CD4-positive, alpha-beta T cell (primary cell): ENCODE measurements around the gene SGMS2. TPM values are rescaled to one million over a fixed set of nuclear protein-coding genes. Genes with fewer than 3 reads are reported as not detected.

Experiments used
- ATAC-seq: fragments of 200-7000 bp; cut with Tn5 transposase; one replicate; pipeline ENCODE4 v1.10.0; 2022; ENCODE audit warnings: mild to moderate bottlenecking; ENCODE audit not compliant: poor library complexity
- CTCF ChIA-PET: fragments of 350-600 bp; sonication (Branson Sonifier 250); formaldehyde crosslinking; loops from one replicate; lab custom pipeline; 2021; ENCODE audit warnings: antibody characterized with exemption, inconsistent platforms; lab: Charles Lee
- POLR2A ChIA-PET: fragments of 350-600 bp; sonication (Branson Sonifier 250); formaldehyde crosslinking; loops from one replicate; lab custom pipeline; 2021; ENCODE audit warnings: antibody characterized with exemption, inconsistent platforms; lab: Charles Lee
- DNase-seq, 14 experiments: peaks; one replicate each; pipeline ENCODE4 v3.0.0-alpha.2; 2013 to 2020; ENCODE audit warnings: mixed read lengths in 2 of 14
- H3K27ac ChIP-seq, 2 donors: one replicate each; pipeline versions ENCODE4 v1.5.1 to v1.7.0; 2013; ENCODE audit warnings: low read length in 2 of 2, low read depth in 1 of 2, mild to moderate bottlenecking in 1 of 2
- H3K27me3 ChIP-seq, 2 experiments: 1 replicate in 1 of 2; 2 replicates in 1 of 2; pipeline versions ENCODE4 v1.6.1 to v1.7.0; 2013; ENCODE audit warnings: low read length in 2 of 2, control low read depth in 1 of 2, mild to moderate bottlenecking in 1 of 2, moderate library complexity in 1 of 2; ENCODE audit not compliant: insufficient read depth in 2 of 2, control insufficient read depth in 1 of 2
- H3K36me3 ChIP-seq: one replicate; pipeline ENCODE4 v1.6.1; 2013; ENCODE audit warnings: low read length, control low read depth; ENCODE audit not compliant: insufficient read depth
- H3K4me1 ChIP-seq: one replicate; pipeline ENCODE4 v1.6.1; 2013; ENCODE audit warnings: low read length, control low read depth; ENCODE audit not compliant: insufficient read depth
- H3K4me3 ChIP-seq: one replicate; pipeline ENCODE4 v1.5.1; 2013; ENCODE audit warnings: mild to moderate bottlenecking, low read length, moderate library complexity
- H3K9me3 ChIP-seq, 2 experiments: 1 replicate in 1 of 2; 2 replicates in 1 of 2; pipeline versions ENCODE4 v1.6.1 to v1.7.0; 2013; ENCODE audit warnings: low read length in 2 of 2, mild to moderate bottlenecking in 2 of 2, control low read depth in 1 of 2, moderate library complexity in 1 of 2; ENCODE audit not compliant: control insufficient read depth in 1 of 2, insufficient read depth in 1 of 2
- H3K27ac Mint-ChIP-seq: one replicate; pipeline ENCODE4 v1.8.0; 2020; ENCODE audit warnings: mixed read lengths
- H3K27me3 Mint-ChIP-seq: one replicate; pipeline ENCODE4 v1.8.0; 2021; ENCODE audit warnings: mixed read lengths
- H3K36me3 Mint-ChIP-seq: one replicate; pipeline ENCODE4 v1.8.0; 2021; ENCODE audit warnings: low read depth, mixed read lengths
- H3K4me1 Mint-ChIP-seq: one replicate; pipeline ENCODE4 v1.8.0; 2021; ENCODE audit warnings: low read depth, mixed read lengths
- H3K4me3 Mint-ChIP-seq: one replicate; pipeline ENCODE4 v1.8.0; 2020; ENCODE audit warnings: mild to moderate bottlenecking, mixed read lengths
- H3K9me3 Mint-ChIP-seq: one replicate; pipeline ENCODE4 v1.8.0; 2020; ENCODE audit warnings: mixed read lengths
- intact Hi-C, 2 experiments: fragments of 100-400 bp; cut with DNase I in 1 of 2; cut with micrococcal nuclease in 1 of 2; formaldehyde crosslinking; loops; one replicate each; pipeline versions ENCODE4 v1.15.1 to v1.9.0; 2023 to 2025; cut with DNase I, micrococcal nuclease
- total RNA-seq, 174 experiments: library from RNA in 2 of 174; stranded (reverse) in 2 of 174; gene quantifications; one replicate each; pipeline ENCODE4 v1.2.3 and lab custom pipeline; 2021 to 2026
- TF ChIP-seq, protein P1 (sequence below): fragments of 200-600 bp; IDR thresholded peaks from one replicate; pipeline ENCODE4 v1.8.0; 2022; ENCODE audit warnings: antibody characterized with exemption, mild to moderate bottlenecking

Gene SGMS2
- total RNA-seq, 2 experiments from 2014 or later, result 0.08 TPM; not detected in 1

DNA sequence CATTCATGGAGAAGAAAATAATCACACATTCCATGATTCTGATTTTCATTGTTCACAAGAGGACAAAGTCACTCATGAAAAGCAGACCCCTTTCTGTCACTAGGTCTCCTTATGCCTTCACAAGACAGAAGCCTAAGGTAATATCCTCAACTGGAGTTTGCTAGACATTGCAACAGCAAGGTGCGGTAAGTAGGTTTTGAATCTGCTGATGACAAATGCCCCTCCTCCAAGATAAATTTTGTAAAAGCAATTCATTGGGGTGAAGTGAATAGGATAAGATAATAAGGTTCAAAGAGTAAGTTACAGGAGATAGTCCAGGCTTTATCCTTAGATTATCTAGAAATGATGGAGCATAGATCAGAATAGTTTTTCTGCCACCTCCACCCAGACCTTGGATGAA lies 90.5 kb downstream of the SGMS2 start:
- POLR2A ChIA-PET, result interaction anchor here (1.2 kb wide), 1 partner anchor 15 kb away, joined by 5 read pairs; no protein-coding TSS in a partner anchor
- H3K4me3 ChIP-seq, result no peak overlapping the region
- Mint-ChIP-seq H3K27ac (no peak overlapping the region), H3K36me3 (no peaks in the 10 kb centered on the region), H3K9me3 (peaks cover 6% of the 10 kb centered on the region), H3K27me3 (peaks cover 6% of the 10 kb centered on the region), H3K4me3 (no peak overlapping the region), H3K4me1 (no peaks in the 10 kb centered on the region)
- TF ChIP-seq, protein P1, sequence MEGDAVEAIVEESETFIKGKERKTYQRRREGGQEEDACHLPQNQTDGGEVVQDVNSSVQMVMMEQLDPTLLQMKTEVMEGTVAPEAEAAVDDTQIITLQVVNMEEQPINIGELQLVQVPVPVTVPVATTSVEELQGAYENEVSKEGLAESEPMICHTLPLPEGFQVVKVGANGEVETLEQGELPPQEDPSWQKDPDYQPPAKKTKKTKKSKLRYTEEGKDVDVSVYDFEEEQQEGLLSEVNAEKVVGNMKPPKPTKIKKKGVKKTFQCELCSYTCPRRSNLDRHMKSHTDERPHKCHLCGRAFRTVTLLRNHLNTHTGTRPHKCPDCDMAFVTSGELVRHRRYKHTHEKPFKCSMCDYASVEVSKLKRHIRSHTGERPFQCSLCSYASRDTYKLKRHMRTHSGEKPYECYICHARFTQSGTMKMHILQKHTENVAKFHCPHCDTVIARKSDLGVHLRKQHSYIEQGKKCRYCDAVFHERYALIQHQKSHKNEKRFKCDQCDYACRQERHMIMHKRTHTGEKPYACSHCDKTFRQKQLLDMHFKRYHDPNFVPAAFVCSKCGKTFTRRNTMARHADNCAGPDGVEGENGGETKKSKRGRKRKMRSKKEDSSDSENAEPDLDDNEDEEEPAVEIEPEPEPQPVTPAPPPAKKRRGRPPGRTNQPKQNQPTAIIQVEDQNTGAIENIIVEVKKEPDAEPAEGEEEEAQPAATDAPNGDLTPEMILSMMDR, result no peak
- H3K27ac ChIP-seq, result no peak overlapping the region
- ATAC-seq (no peak), DNase-seq (no peak)
- no peaks in the 10 kb centered on the region for H3K4me1 ChIP-seq
- CTCF ChIA-PET, result interaction anchor here (0.5 kb wide), 1 partner anchor 12 kb away, joined by 3 read pairs; no protein-coding TSS in a partner anchor
- H3K36me3 ChIP-seq, result no peaks in the 10 kb centered on the region
- peaks cover 0 to 4% of the 10 kb centered on the region in 2 experiments for H3K9me3 ChIP-seq
- H3K27me3 ChIP-seq, result no peaks in the 10 kb centered on the region
- intact Hi-C loops, result no loop called here

GRCh38 chr4:107916623-107917022 lies 91.9 kb downstream of the SGMS2 start:
- no peak overlapping the region for H3K4me3 Mint-ChIP-seq
- TF ChIP-seq, protein P1, result no peak
- ChIA-PET POLR2A (no interaction called here), CTCF (interaction anchor here (1.0 kb wide), 1 partner anchor 25 kb away, joined by 3 read pairs; no protein-coding TSS in a partner anchor)
- no peaks in the 10 kb centered on the region for H3K36me3 Mint-ChIP-seq
- no peak overlapping the region for H3K27ac ChIP-seq
- peaks cover 6% of the 10 kb centered on the region for H3K27me3 Mint-ChIP-seq
- H3K27ac Mint-ChIP-seq, result no peak overlapping the region
- DNase-seq, result no peak
- H3K9me3 Mint-ChIP-seq, result peaks cover 6% of the 10 kb centered on the region
- no peaks in the 10 kb centered on the region for H3K4me1 ChIP-seq
- intact Hi-C loops, result no loop called here
- H3K4me3 ChIP-seq, result no peak overlapping the region
- H3K36me3 ChIP-seq, result no peaks in the 10 kb centered on the region
- ATAC-seq, result no peak
- H3K9me3 ChIP-seq, result peaks cover 0 to 10% of the 10 kb centered on the region in 2 experiments
- no peaks in the 10 kb centered on the region for H3K4me1 Mint-ChIP-seq
- H3K27me3 ChIP-seq, result no peaks in the 10 kb centered on the region

DNA sequence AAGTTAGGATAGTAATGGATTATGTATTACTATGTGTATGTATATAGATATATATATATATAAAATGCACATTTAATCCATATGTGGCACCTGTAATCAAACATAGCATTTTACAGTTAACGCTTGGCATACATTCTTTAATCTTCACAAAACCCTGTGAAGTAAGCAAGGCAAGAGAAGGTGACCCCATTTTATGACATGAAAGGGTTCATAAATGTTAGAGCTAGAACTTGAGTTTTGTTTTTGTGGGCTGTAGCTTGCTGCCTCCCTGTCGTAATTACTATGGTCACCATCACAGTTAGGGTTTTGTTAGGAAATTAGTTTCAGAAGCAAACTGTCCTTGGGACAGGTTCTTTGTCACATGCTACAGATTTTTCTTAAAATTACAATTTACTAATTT lies 92.8 kb downstream of the SGMS2 start:
- no peaks in the 10 kb centered on the region for H3K36me3 Mint-ChIP-seq
- H3K27me3 Mint-ChIP-seq, result peaks cover 6% of the 10 kb centered on the region
- ChIA-PET POLR2A (no interaction called here), CTCF (no interaction called here)
- no peak overlapping the region for H3K27ac ChIP-seq
- H3K36me3 ChIP-seq, result no peaks in the 10 kb centered on the region
- H3K4me1 Mint-ChIP-seq, result no peaks in the 10 kb centered on the region
- TF ChIP-seq, protein P1, result no peak
- H3K9me3 ChIP-seq, result peaks cover 0 to 10% of the 10 kb centered on the region in 2 experiments
- H3K27me3 ChIP-seq, result no peaks in the 10 kb centered on the region
- DNase-seq (no peak), ATAC-seq (no peak)
- H3K4me1 ChIP-seq, result no peaks in the 10 kb centered on the region
- intact Hi-C loops, result no loop called here
- H3K4me3 Mint-ChIP-seq, result no peak overlapping the region
- peaks cover 6% of the 10 kb centered on the region for H3K9me3 Mint-ChIP-seq
- H3K27ac Mint-ChIP-seq, result no peak overlapping the region
- H3K4me3 ChIP-seq, result no peak overlapping the region
